NCI-H1694 treated with DMSO at 0.1 percent for 48 hours (cell line): ENCODE results near the gene SCN4A.
"Not testable (repeated sequence)": the region's sequence is repeated elsewhere in the genome, so short reads cannot be mapped to it uniquely, and the experiment has no call there.

Source experiments
- DNase-seq: peaks from one replicate; lab custom pipeline; 2025; lab: John Stamatoyannopoulos, UW

Gene SCN4A

GRCh38 chr17:63916566-63917185 lies 56.0 kb downstream of the SCN4A start:
- DNase-seq, result no peak

- not testable (repeated sequence) for DNase-seq
These were observed 57.0 kb downstream of the SCN4A start for GRCh38 chr17:63915753-63916152.

- DNase-seq, result no peak
These were observed 58.2 kb downstream of the SCN4A start for GRCh38 chr17:63914471-63914870.

GRCh38 chr17:63911657-63912100 lies 61.0 kb downstream of the SCN4A start:
- peak; percentile 6 for DNase-seq

GRCh38 chr17:63911041-63911635 lies 61.6 kb downstream of the SCN4A start, which contains the start of gene CSHL1:
CSHL1 (minus strand) TSS chr17:63911258; CDS start chr17:63911196, 62 bp downstream.
- no peak for DNase-seq

- no peak for DNase-seq
These were observed 62.6 kb downstream of the SCN4A start for GRCh38 chr17:63910096-63910495.

GRCh38 chr17:63909586-63909985 lies 63.1 kb downstream of the SCN4A start:
- DNase-seq, result not testable (repeated sequence)

GRCh38 chr17:63907161-63907778 lies 65.4 kb downstream of the SCN4A start:
- DNase-seq, result not testable (repeated sequence)

GRCh38 chr17:63904796-63905195 lies 67.9 kb downstream of the SCN4A start:
- DNase-seq, result not testable (repeated sequence)

GRCh38 chr17:63903787-63904201 lies 68.9 kb downstream of the SCN4A start:
- DNase-seq, result peak; percentile 2

- DNase-seq, result peak; percentile 34
These were observed 70.7 kb downstream of the SCN4A start for GRCh38 chr17:63901971-63902370.

GRCh38 chr17:63898899-63899798 lies 73.6 kb downstream of the SCN4A start:
- DNase-seq, result not testable (repeated sequence)

GRCh38 chr17:63896524-63897354 lies 76.0 kb downstream of the SCN4A start, which contains the start of gene CSH1:
CSH1 (minus strand) TSS chr17:63896574; CDS start chr17:63896511, 63 bp downstream.
- DNase-seq, result not testable (repeated sequence)

GRCh38 chr17:63894821-63895220 lies 77.9 kb downstream of the SCN4A start:
- DNase-seq, result not testable (repeated sequence)

GRCh38 chr17:63894021-63894420 lies 78.7 kb downstream of the SCN4A start:
- not testable (repeated sequence) for DNase-seq

- not testable (repeated sequence) for DNase-seq
These were observed 80.2 kb downstream of the SCN4A start for GRCh38 chr17:63892316-63893037.

- peak; percentile 34 for DNase-seq
These were observed 83.5 kb downstream of the SCN4A start for GRCh38 chr17:63889026-63889848.
